PC-9 (cell line): ENCODE data around the gene ZNF37A.

ENCODE experiments used
- EZH2 ChIP-seq: fragments of 200-600 bp; sonication (generic); IDR thresholded peaks from 2 replicates; pipeline ENCODE4 v1.8.0; 2017; ENCODE audit warnings: antibody characterized with exemption, low read depth
- TF ChIP-seq, protein P1 (sequence below): fragments of 200-600 bp; sonication (generic); conservative IDR thresholded peaks from 2 replicates; pipeline ENCODE4 v1.6.1; 2017; ENCODE audit warnings: mixed run types, antibody characterized with exemption, mild to moderate bottlenecking, moderate library complexity

GRCh38 chr10:38147686-38148085, 53.5 kb downstream of the ZNF37A start:
- TF ChIP-seq, protein P1, sequence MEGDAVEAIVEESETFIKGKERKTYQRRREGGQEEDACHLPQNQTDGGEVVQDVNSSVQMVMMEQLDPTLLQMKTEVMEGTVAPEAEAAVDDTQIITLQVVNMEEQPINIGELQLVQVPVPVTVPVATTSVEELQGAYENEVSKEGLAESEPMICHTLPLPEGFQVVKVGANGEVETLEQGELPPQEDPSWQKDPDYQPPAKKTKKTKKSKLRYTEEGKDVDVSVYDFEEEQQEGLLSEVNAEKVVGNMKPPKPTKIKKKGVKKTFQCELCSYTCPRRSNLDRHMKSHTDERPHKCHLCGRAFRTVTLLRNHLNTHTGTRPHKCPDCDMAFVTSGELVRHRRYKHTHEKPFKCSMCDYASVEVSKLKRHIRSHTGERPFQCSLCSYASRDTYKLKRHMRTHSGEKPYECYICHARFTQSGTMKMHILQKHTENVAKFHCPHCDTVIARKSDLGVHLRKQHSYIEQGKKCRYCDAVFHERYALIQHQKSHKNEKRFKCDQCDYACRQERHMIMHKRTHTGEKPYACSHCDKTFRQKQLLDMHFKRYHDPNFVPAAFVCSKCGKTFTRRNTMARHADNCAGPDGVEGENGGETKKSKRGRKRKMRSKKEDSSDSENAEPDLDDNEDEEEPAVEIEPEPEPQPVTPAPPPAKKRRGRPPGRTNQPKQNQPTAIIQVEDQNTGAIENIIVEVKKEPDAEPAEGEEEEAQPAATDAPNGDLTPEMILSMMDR: no peak
- TF ChIP-seq EZH2: no peak
